SIG-M5 treated with dmso at 0.1 percent for 504 hours (cell line): ENCODE data around the gene IKZF3.
"Not testable (repeated sequence)": the region's sequence is repeated elsewhere in the genome, so short reads cannot be mapped to it uniquely, and the experiment has no call there.

Source experiments
- DNase-seq: peaks from one replicate; lab custom pipeline; 2025; ENCODE audit not compliant: unreplicated experiment; lab: John Stamatoyannopoulos, UW

IKZF3 gene

GRCh38 chr17:39861235-39861634 is 2.9 kb downstream of the IKZF3 start:
- no peak for DNase-seq

- DNase-seq: not testable (repeated sequence)
Observed at GRCh38 chr17:39855911-39856649, 8.0 kb downstream of the IKZF3 start.

DNA sequence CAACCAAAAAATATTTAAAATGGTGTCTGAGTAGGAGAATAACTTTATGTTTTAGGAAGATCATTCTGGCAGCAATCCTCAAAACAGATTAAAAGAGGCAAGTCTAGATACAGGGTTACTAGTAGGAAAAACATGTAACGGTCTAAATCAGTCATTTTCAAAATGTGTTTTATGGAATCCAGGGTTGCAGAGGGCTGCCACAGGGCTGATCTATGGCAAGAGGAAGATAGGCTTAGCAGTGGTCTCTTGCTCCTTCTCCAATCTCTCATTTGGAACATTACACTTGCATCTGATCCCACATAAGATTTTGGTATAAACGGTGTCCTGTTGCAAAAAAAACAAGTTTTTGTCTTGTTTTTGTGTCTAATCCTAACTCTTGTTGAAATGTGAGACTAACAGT is 9.2 kb downstream of the IKZF3 start:
- no peak for DNase-seq

- DNase-seq: no peak
Observed at GRCh38 chr17:39852239-39852638, 11.9 kb downstream of the IKZF3 start.

DNA sequence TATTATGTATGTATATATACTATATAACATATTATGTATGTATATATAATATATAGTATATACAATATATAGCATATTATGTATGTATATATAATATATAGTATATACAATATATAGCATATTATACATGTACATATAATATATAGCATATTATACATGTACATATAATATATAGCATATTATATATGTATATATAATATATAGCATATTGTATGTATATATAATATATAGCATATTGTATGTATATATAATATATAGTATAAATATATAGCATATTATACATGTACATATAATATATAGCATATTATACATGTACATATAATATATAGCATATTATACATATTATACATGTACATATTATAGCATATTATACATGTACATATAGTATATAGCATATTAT is 13.9 kb downstream of the IKZF3 start:
- DNase-seq: not testable (repeated sequence)

DNA sequence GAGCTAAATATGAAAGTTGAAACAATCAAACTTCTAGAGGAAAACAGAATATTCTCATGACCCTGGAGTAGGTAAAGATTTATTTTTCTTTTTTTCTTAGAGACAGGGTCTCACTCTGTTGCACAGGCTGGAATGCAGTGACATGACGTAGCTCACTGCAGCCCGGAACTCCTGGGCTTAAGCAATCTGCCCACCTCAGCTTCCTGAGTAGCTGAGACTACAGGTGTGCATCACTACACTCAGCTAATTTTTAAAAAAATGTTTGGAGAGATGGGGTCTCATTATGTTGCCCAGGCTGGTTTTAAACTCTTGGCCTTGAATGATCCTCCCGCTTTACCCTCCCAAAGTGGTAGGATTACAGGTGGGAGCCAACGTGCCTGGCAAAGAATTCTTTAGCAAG is 15.5 kb downstream of the IKZF3 start:
- DNase-seq: no peak

- no peak for DNase-seq
Observed at GRCh38 chr17:39846205-39846604, 17.9 kb downstream of the IKZF3 start.

DNA sequence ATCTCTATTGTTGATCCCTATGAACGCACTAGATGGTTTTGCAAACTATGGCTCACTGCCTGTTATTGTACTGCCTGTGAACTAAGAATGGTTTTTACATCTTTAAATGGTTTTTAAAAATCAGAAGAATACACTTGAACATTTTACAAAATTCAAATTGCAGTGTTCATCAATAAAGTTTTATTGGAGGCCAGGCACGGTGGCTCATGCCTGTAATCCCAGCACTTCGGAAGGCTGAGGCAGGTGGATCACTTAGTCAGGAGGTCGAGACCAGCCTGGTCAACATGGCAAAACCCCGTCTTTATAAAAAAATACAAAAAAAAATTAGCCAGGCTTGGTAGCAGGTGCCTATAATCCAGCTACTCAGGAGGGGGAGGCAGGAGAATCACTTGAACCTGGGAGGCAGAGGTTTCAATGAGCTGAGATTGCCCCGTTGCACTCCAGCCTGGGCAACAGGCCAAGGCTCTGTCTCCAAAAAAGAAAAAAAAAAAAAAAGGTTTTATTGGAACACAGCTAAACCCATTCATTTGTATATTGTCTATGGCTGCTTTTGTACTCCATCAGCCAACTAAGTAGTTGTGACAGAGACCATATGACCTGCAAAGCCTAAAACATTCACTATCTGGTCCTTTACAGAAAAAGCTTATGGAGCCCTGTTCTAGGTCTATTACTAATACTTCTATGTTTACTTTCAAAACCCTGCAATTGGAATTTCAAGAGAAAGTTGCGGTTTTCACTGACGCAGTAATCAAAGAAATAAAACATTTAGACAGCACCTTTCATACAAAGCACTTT is 18.9 kb downstream of the IKZF3 start:
- DNase-seq: no peak

DNA sequence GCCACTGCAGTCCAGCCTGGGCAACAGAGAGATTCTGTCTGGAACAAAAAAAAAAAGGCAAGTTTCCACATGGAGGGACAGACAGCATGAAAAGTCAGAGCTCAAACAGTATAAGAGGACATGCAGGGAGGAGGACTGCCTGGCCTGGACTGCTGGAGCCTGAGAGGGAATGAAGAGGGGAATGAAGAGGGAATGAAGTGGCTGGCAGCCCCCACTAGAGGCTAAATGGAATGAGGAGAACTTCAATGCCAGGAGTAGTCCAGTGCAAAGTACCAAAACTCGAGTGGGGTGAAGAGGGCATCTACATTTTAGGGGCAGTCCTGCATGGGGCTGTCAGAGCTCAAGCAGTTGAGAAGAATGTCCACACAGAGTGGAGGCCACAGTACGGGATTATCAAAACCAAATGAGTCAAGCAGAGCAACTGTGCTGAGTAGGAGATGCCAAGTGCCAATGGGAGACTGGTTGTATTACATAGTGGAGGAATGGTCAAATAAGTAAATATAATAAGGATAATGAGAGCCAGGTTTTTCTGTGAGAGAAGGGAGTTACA is 22.9 kb downstream of the IKZF3 start:
- DNase-seq: no peak

GRCh38 chr17:39838784-39839183 is 25.3 kb downstream of the IKZF3 start:
- DNase-seq: no peak

DNA sequence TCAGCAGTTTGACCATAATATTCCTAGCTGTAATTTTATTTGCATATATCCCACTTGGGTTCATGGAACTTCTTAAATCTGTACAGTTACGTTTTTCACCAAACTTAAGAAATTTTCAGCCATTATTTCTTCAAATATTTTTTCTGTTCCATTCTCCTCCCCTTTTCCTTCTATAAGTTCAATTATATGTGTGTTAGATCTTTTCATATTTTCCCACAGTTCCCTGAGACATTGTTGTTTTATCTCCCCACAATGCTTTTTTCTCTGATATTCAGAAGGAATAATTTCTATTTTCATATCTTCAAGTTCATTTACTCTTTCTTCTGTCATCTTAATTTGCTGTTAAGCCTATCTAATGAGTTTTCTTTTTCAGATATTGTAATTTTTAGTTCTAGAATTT is 26.1 kb downstream of the IKZF3 start:
- DNase-seq: no peak

- DNase-seq: no peak
Observed at GRCh38 chr17:39836117-39836516, 28.0 kb downstream of the IKZF3 start.

GRCh38 chr17:39835038-39835786 is 28.9 kb downstream of the IKZF3 start:
- no peak for DNase-seq

DNA sequence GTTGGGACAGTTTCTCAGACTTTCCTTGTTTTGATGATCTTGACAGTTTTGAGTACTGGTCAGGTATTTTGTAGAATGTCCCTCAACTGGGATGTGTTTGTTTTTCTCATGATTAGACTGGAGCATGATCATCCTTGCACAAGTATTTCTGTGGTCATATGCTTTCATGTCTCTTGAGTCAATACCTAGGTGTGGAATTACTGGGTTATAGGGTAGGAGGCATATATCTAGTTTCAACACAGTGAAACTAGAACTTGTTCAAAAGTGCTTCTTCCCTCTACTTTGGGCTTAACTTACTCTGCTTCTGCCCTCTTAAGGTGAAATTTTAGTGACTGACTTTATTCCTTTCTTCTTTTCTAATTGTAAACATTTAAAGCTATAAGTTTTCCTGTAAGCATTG is 30.1 kb downstream of the IKZF3 start:
- DNase-seq: no peak

DNA sequence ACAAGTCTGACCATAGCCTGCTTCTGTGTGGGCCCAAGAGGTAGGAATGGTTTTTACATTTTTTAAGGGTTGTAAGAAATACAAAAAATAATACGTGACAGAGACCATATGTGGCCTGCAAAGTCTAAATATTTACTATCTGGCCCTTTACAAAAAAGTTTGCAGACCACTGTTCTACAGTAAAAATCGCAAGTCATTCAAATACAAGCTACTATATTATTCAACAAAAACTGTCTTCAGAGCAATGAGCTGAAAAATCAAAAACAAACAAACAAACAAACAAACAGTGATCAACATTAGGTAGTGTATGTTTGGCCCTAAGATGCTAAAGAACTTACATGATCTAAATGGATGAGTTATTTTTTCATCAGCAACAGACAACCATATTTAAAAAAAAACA is 32.5 kb downstream of the IKZF3 start:
- DNase-seq: no peak

DNA sequence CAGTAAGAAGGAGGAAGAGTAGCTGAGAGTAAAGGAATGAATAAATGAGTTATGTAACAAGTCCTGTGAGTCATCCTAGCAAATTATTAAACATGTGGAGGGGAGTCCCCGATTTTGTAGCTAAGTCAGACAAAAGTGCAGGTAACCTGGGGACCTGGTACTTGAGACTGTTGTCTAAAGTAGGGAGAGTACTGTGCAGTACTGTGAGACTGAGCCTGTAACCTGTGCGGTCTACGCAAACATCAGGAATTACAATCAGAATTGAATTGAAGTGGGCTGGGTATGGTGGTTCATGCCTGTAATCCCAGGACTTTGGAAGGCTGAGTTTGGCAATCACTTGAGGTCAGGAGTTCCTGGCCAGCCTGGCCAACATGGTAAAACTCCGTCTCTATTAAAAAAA is 35.7 kb downstream of the IKZF3 start:
- no peak for DNase-seq

DNA sequence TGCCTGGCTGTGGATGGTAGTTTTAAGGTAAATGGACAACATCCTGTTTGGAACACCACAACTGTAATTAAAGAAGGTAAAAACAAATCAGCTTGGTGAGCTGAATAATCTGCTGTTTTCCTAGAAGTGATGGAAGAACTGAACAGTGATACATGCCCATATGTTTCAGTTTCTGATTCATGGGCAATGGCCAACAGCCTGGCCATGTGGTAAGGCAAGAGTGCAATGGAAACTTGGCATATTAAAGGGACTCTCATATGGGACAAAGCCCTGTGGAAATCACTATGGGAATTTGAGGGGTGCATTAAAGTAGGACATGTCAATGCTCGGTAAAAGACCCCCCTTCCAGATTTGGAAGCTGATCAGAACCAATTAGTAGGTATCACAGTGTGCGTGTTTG is 37.8 kb downstream of the IKZF3 start:
- DNase-seq: no peak

GRCh38 chr17:39823407-39824054 is 40.6 kb downstream of the IKZF3 start:
- DNase-seq: no peak

DNA sequence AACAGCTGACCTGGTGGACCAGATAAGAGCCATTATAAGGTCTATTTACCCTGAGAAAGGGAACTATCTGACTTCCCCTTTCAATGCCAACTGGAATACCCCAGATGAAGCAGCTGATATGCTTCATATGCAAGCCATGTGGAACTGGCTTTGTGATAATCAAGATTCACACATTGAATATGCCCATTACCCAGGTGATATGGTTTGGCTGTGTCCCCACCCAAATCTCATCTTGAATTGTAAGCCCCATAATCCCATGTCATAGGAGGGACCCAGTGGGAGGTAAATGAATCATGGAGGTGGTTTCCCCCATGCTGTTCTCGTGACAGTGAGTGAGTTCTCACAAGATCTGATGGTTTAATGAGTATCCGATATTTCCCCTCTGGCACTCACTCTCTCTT is 42.1 kb downstream of the IKZF3 start:
- DNase-seq: no peak

- no peak for DNase-seq
Observed at GRCh38 chr17:39820987-39821386, 43.1 kb downstream of the IKZF3 start.

DNA sequence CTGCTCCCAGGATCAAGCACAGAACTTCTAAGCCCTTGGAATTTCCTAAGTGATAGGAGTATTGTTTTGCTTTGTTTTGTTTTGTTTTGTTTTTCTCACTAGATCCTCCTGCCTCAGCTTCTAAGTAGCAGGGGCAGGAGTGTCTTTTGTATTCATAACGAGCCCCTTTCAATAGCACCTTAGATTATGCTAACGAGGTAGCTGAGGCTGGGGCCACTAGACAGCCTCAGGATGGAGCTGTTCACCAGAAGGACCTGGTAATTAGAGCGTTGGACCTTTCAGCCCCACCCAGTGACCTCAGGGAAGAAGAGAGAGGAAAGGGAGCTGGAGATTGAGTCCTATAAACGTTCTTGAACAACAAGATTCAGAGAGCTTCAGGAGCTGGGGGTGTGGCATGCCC is 43.6 kb downstream of the IKZF3 start:
- no peak for DNase-seq
